GM21526 (cell line): ENCODE data around the gene RALB.
"Not testable (repeated sequence)": the region's sequence is repeated elsewhere in the genome, so short reads cannot be mapped to it uniquely, and the experiment has no call there.

Experiments used
- ATAC-seq: cut with Tn5 transposase; IDR thresholded peaks from one replicate; pipeline ENCODE4 v1.9.1; 2021; ENCODE audit warnings: moderate library complexity; ENCODE audit not compliant: unreplicated experiment, low FRiP score

RALB gene

GRCh38 chr2:120290737-120291136 lies 38.1 kb downstream of the RALB start:
- ATAC-seq = no peak

GRCh38 chr2:120291401-120292311 lies 39.0 kb downstream of the RALB start:
- ATAC-seq = no peak

GRCh38 chr2:120293096-120294007 lies 40.7 kb downstream of the RALB start:
- peak; percentile 27 for ATAC-seq

GRCh38 chr2:120294008-120294340 lies 41.3 kb downstream of the RALB start:
- peak; percentile 83 for ATAC-seq

- ATAC-seq = no peak
Measured at GRCh38 chr2:120298173-120298835, 45.7 kb downstream of the RALB start.

GRCh38 chr2:120299004-120299403 lies 46.4 kb downstream of the RALB start:
- ATAC-seq = no peak

GRCh38 chr2:120299561-120299960 lies 46.9 kb downstream of the RALB start:
- no peak for ATAC-seq

- ATAC-seq = no peak
Measured at GRCh38 chr2:120300385-120300784, 47.7 kb downstream of the RALB start.

GRCh38 chr2:120301284-120301683 lies 48.6 kb downstream of the RALB start:
- no peak for ATAC-seq

GRCh38 chr2:120302301-120302700 lies 49.6 kb downstream of the RALB start:
- ATAC-seq = no peak

- ATAC-seq = no peak
Measured at GRCh38 chr2:120303177-120303576, 50.5 kb downstream of the RALB start.

GRCh38 chr2:120305296-120305695 lies 52.6 kb downstream of the RALB start:
- no peak for ATAC-seq

GRCh38 chr2:120305937-120306490 lies 53.4 kb downstream of the RALB start:
- ATAC-seq = no peak

- ATAC-seq = no peak
Measured at GRCh38 chr2:120307482-120307881, 54.8 kb downstream of the RALB start.

- no peak for ATAC-seq
Measured at GRCh38 chr2:120308038-120308910, 55.6 kb downstream of the RALB start.

- ATAC-seq = peak; percentile 66
Measured at GRCh38 chr2:120310136-120310535, 57.5 kb downstream of the RALB start.

- ATAC-seq = not testable (repeated sequence)
Measured at GRCh38 chr2:120310841-120311240, 58.2 kb downstream of the RALB start.

- ATAC-seq = no peak
Measured at GRCh38 chr2:120312076-120312475, 59.4 kb downstream of the RALB start.

- peak; percentile 51 for ATAC-seq
Measured at GRCh38 chr2:120312860-120313694, 60.4 kb downstream of the RALB start.
